Hematopoietic multipotent progenitor cell (in vitro differentiated cells): ENCODE results near the gene TNFRSF19. TPM values are rescaled to one million over a fixed set of nuclear protein-coding genes. Genes with fewer than 3 reads are reported as not detected.

Source experiments
- DNase-seq, 3 donors: peaks; one replicate each; pipeline ENCODE4 v3.0.0-alpha.2; 2011 to 2015; ENCODE audit warnings: low read depth in 2 of 3, low spot score in 2 of 3
- total RNA-seq: library from RNA; depleted of rRNA; stranded (reverse); fragments of >200 nt; gene quantifications from one replicate; pipeline ENCODE4 v1.2.3, GENCODE V29; 2012

Gene TNFRSF19
- total RNA-seq, 1 donor: 1.1 TPM

GRCh38 chr13:23626700-23627099 lies 56.5 kb downstream of the TNFRSF19 start:
- no peak for DNase-seq

GRCh38 chr13:23627410-23627809 lies 57.2 kb downstream of the TNFRSF19 start:
- DNase-seq: no peak

- no peak for DNase-seq
These were observed 58.0 kb downstream of the TNFRSF19 start for GRCh38 chr13:23628250-23628649.

GRCh38 chr13:23628765-23629565 lies 58.8 kb downstream of the TNFRSF19 start:
- DNase-seq: no peak

GRCh38 chr13:23629566-23630272 lies 59.5 kb downstream of the TNFRSF19 start:
- no peak for DNase-seq

GRCh38 chr13:23630349-23631093 lies 60.3 kb downstream of the TNFRSF19 start:
- no peak for DNase-seq

- no peak for DNase-seq
These were observed 61.3 kb downstream of the TNFRSF19 start for GRCh38 chr13:23631311-23632047.

- DNase-seq: no peak
These were observed 61.9 kb downstream of the TNFRSF19 start for GRCh38 chr13:23632048-23632582.

GRCh38 chr13:23632741-23633140 lies 62.5 kb downstream of the TNFRSF19 start:
- DNase-seq: no peak

- no peak for DNase-seq
These were observed 64.7 kb downstream of the TNFRSF19 start for GRCh38 chr13:23634897-23635296.

GRCh38 chr13:23636360-23636759 lies 66.1 kb downstream of the TNFRSF19 start:
- DNase-seq: no peak

GRCh38 chr13:23637829-23638228 lies 67.6 kb downstream of the TNFRSF19 start:
- DNase-seq: no peak

- no peak for DNase-seq
These were observed 69.5 kb downstream of the TNFRSF19 start for GRCh38 chr13:23639674-23640073.

GRCh38 chr13:23642110-23642509 lies 71.9 kb downstream of the TNFRSF19 start:
- DNase-seq: no peak

GRCh38 chr13:23643338-23644125 lies 73.3 kb downstream of the TNFRSF19 start:
- no peak for DNase-seq

- DNase-seq: no peak
These were observed 73.9 kb downstream of the TNFRSF19 start for GRCh38 chr13:23644126-23644419.

GRCh38 chr13:23644527-23645138 lies 74.4 kb downstream of the TNFRSF19 start:
- no peak for DNase-seq

- no peak for DNase-seq
These were observed 75.6 kb downstream of the TNFRSF19 start for GRCh38 chr13:23645851-23646250.

- DNase-seq: no peak
These were observed 81.2 kb downstream of the TNFRSF19 start for GRCh38 chr13:23651439-23651838.
